OCI-LY7 (cell line): Measurements from ENCODE around the gene NXF1. TPM values are rescaled to one million over a fixed set of nuclear protein-coding genes. Genes with fewer than 3 reads are reported as not detected.

Experiments used
- BruUV-seq: library from RNA; stranded (reverse); fragments of 400-500 nt; replicated peaks from 2 replicates; lab custom pipeline; 2021; lab: Mats Ljungman, UMichigan
- CTCF ChIA-PET: fragments of 300-600 bp; sonication (Branson Sonifier 250); formaldehyde crosslinking; loops from one replicate; lab custom pipeline; 2022; ENCODE audit warnings: antibody characterized with exemption; ENCODE audit not compliant: unreplicated experiment; lab: Charles Lee
- POLR2A ChIA-PET: fragments of 300-600 bp; sonication (Branson Sonifier 250); formaldehyde crosslinking; loops from one replicate; lab custom pipeline; 2022; ENCODE audit warnings: antibody characterized with exemption; lab: Charles Lee
- DNase-seq: peaks from one replicate; pipeline ENCODE4 v3.0.0-alpha.2; 2015; ENCODE audit warnings: low spot score
- H2AFZ ChIP-seq: fragments of 200-600 bp; sonication (generic), shearing (Covaris generic); 2 replicates; pipeline ENCODE4 v1.6.1; 2014; ENCODE audit warnings: mild to moderate bottlenecking, antibody characterized with exemption, low read length, moderate library complexity
- H3K27ac ChIP-seq: fragments of 200-600 bp; sonication (generic); 2 replicates; pipeline ENCODE4 v1.5.1; 2014; ENCODE audit warnings: mixed run types, low read depth, mild to moderate bottlenecking, moderate library complexity, low read length, inconsistent platforms; ENCODE audit not compliant: poor library complexity, severe bottlenecking
- H3K36me3 ChIP-seq: fragments of 200-600 bp; sonication (generic); 2 replicates; pipeline ENCODE4 v1.6.1; 2014; ENCODE audit warnings: mild to moderate bottlenecking, antibody characterized with exemption, low read length, moderate library complexity, mixed read lengths; ENCODE audit not compliant: insufficient read depth
- H3K4me1 ChIP-seq: fragments of 200-600 bp; sonication (generic); 2 replicates; pipeline ENCODE4 v1.5.1; 2014; ENCODE audit warnings: mild to moderate bottlenecking, low read length; ENCODE audit not compliant: insufficient read depth, poor library complexity, severe bottlenecking
- H3K4me2 ChIP-seq: fragments of 200-600 bp; sonication (generic); 2 replicates; pipeline ENCODE4 v1.6.1; 2014; ENCODE audit warnings: mild to moderate bottlenecking, low read length
- H3K4me3 ChIP-seq: fragments of 200-600 bp; sonication (generic); 2 replicates; pipeline ENCODE4 v1.5.1; 2014; ENCODE audit warnings: mild to moderate bottlenecking, low read depth, low read length; ENCODE audit not compliant: poor library complexity, severe bottlenecking
- H3K79me2 ChIP-seq: fragments of 200-600 bp; sonication (generic); 2 replicates; pipeline ENCODE4 v1.6.1; 2016; ENCODE audit warnings: low read depth, mild to moderate bottlenecking, low read length, moderate library complexity, mixed read lengths; ENCODE audit not compliant: insufficient read depth
- H3K9me2 ChIP-seq: fragments of 200-600 bp; sonication (generic); 2 replicates; pipeline ENCODE4 v1.6.1; 2016; ENCODE audit warnings: mild to moderate bottlenecking, low read length, mixed read lengths; ENCODE audit not compliant: insufficient read depth
- H3K9me3 ChIP-seq: fragments of 200-600 bp; sonication (generic); 2 replicates; pipeline ENCODE4 v1.6.1; 2014; ENCODE audit warnings: mild to moderate bottlenecking, mixed run types, low read length, mixed read lengths
- H4K20me1 ChIP-seq: fragments of 200-600 bp; sonication (generic); 2 replicates; pipeline ENCODE4 v1.6.1; 2014; ENCODE audit warnings: mild to moderate bottlenecking, antibody characterized with exemption, low read length, moderate library complexity, mixed read lengths; ENCODE audit not compliant: insufficient read depth
- EZH2phosphoT487 ChIP-seq: fragments of 200-600 bp; sonication (generic); IDR thresholded peaks from 2 replicates; pipeline ENCODE4 v1.6.1; 2018; ENCODE audit warnings: low read depth, borderline replicate concordance, mild to moderate bottlenecking, mixed run types, antibody characterized with exemption, low read length, moderate library complexity, mixed read lengths
- intact Hi-C: fragments of 100-400 bp; cut with micrococcal nuclease; formaldehyde crosslinking; loops from one replicate; pipeline ENCODE4 v1.10.0; 2022; ENCODE audit not compliant: unreplicated experiment
- total RNA-seq, 2 experiments: library from RNA; depleted of rRNA in 1 of 2; stranded (reverse); fragments of >200 nt in 1 of 2; shearing (Covaris generic) in 1 of 2; gene quantifications; 2 replicates each; pipeline ENCODE4 v1.2.3, GENCODE V29; 2014 to 2022
- TF ChIP-seq, protein P1 (sequence below): fragments of 200-600 bp; sonication (generic); conservative IDR thresholded peaks from 2 replicates; pipeline ENCODE4 v1.5.1; 2014; ENCODE audit warnings: mild to moderate bottlenecking, antibody characterized with exemption, low read length, moderate library complexity, mixed read lengths

NXF1 gene
- total RNA-seq, 2 experiments from 2014 or later = 53.3 to 62.0 TPM

DNA sequence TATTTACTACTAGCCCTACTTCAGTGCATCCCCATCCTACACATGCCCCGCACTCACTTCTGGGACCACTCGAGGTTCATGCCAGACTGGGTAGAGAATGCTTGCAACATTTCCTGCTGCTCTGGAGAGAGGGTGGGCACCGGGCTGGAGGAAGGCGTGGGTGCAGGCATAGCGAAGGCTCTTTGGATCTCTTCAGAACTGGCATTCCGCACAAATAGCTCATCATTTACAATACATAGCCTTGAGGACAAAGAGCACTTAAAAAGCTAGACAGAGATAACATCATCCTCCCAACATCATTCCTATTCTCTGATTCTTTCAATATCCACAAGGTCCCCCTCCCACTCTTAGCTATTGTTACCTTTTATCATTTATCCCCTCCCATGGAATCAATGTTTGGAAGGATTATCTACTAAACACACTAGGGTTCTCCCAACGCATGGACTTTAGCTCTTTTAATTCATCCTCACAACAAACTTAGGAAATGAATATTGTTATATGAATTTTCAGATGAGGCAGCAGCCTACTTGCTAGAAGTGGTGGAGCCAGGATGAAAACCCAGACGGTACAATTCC is 11.0 kb downstream of the NXF1 start:
- ChIA-PET CTCF (no interaction called here), POLR2A (interaction anchor here (0.6 to 1.2 kb wide), 6 partner anchors 10 to 62 kb away, joined by 3 to 4 read pairs (median 3); no protein-coding TSS in a partner anchor)
- no peak for TF ChIP-seq EZH2phosphoT487
- TF ChIP-seq, protein P1, sequence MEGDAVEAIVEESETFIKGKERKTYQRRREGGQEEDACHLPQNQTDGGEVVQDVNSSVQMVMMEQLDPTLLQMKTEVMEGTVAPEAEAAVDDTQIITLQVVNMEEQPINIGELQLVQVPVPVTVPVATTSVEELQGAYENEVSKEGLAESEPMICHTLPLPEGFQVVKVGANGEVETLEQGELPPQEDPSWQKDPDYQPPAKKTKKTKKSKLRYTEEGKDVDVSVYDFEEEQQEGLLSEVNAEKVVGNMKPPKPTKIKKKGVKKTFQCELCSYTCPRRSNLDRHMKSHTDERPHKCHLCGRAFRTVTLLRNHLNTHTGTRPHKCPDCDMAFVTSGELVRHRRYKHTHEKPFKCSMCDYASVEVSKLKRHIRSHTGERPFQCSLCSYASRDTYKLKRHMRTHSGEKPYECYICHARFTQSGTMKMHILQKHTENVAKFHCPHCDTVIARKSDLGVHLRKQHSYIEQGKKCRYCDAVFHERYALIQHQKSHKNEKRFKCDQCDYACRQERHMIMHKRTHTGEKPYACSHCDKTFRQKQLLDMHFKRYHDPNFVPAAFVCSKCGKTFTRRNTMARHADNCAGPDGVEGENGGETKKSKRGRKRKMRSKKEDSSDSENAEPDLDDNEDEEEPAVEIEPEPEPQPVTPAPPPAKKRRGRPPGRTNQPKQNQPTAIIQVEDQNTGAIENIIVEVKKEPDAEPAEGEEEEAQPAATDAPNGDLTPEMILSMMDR = no peak
- peaks cover 21% of the 10 kb centered on the region; the same call in 1 of the 2 replicates for H3K79me2 ChIP-seq
- H4K20me1 ChIP-seq = no peaks in the 10 kb centered on the region
- no peak overlapping the region for H2AFZ ChIP-seq
- H3K9me3 ChIP-seq = no peaks in the 10 kb centered on the region
- H3K4me3 ChIP-seq = no peak overlapping the region
- intact Hi-C loops = no loop called here
- peaks cover 20% of the 10 kb centered on the region for H3K4me1 ChIP-seq
- no peaks in the 10 kb centered on the region for H3K9me2 ChIP-seq
- BruUV-seq = no TSS peak
- H3K27ac ChIP-seq = no peak overlapping the region
- no peak overlapping the region for H3K4me2 ChIP-seq
- peaks cover 87% of the 10 kb centered on the region for H3K36me3 ChIP-seq
- DNase-seq = no peak

DNA sequence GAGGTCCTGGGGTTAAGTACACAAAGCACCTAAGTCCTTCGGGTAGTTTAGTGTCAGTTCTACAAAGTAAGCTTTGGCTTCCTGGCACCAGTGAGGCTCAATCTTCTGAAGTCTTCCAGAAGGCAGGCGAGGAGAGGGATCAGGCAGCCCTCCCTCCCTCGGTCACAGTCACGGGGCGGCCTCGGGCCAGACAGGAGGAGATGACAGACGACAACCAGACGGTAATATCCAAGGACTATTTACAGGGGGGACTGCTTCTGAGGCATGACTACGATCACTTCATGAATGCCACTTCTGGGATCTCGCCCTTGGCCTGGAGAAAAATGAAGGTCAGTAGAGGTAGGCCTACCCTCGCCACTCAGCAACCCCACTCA is 13.1 kb downstream of the NXF1 start:
- Histone ChIP-seq H3K36me3 (peaks cover 80% of the 10 kb centered on the region), H3K9me3 (no peaks in the 10 kb centered on the region), H3K9me2 (no peaks in the 10 kb centered on the region), H3K4me1 (peaks cover 34% of the 10 kb centered on the region), H3K4me2 (peak overlapping the region; percentile 91), H2AFZ (peak overlapping the region; percentile 53; the same call in 1 of the 2 replicates), H3K79me2 (peaks cover 30% of the 10 kb centered on the region; the same call in 1 of the 2 replicates), H3K4me3 (peak overlapping the region; percentile 78), H3K27ac (peak overlapping the region; percentile 50), H4K20me1 (no peaks in the 10 kb centered on the region)
- POLR2A ChIA-PET = no interaction called here
- TF ChIP-seq, protein P1 = 0 out of 2 replicates have a peak, but pooled peaks have one; percentile 5
- TF ChIP-seq EZH2phosphoT487 = no peak
- no TSS peak for BruUV-seq
- intact Hi-C loops = no loop called here
- no peak for DNase-seq
- CTCF ChIA-PET = no interaction called here
